ENCODE measurements around the gene RTL1. TPM values are rescaled to one million over a fixed set of nuclear protein-coding genes. Genes with fewer than 3 reads are reported as not detected.

RTL1 gene
- total and polyA plus RNA-seq, 2 donors (not counting 3 experiments of a cell fraction or from before 2014, with no cell fraction given), result not detected

- no peak overlapping the region for H2AFZ ChIP-seq (ENCODE audit: low read depth, low read length)
- dilution Hi-C loops (cut with MboI; ENCODE audit: extremely low pct_ligation_motif_present, low sequenced_read_pairs), result no loop called here
- no peaks in the 10 kb centered on the region for H3K9me1 ChIP-seq (replicated peaks; ENCODE audit: control insufficient read depth, extremely low read depth, insufficient read depth, low read length)
- intact Hi-C loops (cut with micrococcal nuclease), result no loop called here
- H3K4me3 ChIP-seq (replicated peaks in 1 of 3; ENCODE audit: insufficient read depth in 1 of 3, low read depth in 1 of 3, low read length in 3 of 3), result no peak overlapping the region
- ChIA-PET POLR2A (no interaction called here), CTCF (no interaction called here)
- H4K20me1 ChIP-seq (replicated peaks; ENCODE audit: control insufficient read depth, extremely low read depth, insufficient read depth, low read length), result no peaks in the 10 kb centered on the region
- H3K4me2 ChIP-seq (ENCODE audit: insufficient read depth, low read length), result no peak overlapping the region
- no peaks in the 10 kb centered on the region for H3K9me3 ChIP-seq (replicated peaks; ENCODE audit: control insufficient read depth, insufficient read depth, low read length)
- peaks cover 2 to 10% of the 10 kb centered on the region in 2 experiments for H3K36me3 ChIP-seq (ENCODE audit: control insufficient read depth in 2 of 2, extremely low read depth in 1 of 2, insufficient read depth in 2 of 2, low read length in 2 of 2)
- no peak for TF ChIP-seq JUN (IDR thresholded peaks at IDR 0.05; ENCODE audit: borderline replicate concordance, insufficient read depth, insufficient read length, low read depth)
- no peak for TF ChIP-seq EZH2 (IDR thresholded peaks at IDR 0.05; ENCODE audit: borderline replicate concordance, low read depth, low read length, severe bottlenecking)
- TF ChIP-seq MYC (IDR thresholded peaks at IDR 0.05; ENCODE audit: low read depth, low read length), result no peak
- no peak for TF ChIP-seq POLR2AphosphoS5 (IDR thresholded peaks at IDR 0.05; ENCODE audit: insufficient read depth, low read depth, low read length)
- TF ChIP-seq, protein P1, sequence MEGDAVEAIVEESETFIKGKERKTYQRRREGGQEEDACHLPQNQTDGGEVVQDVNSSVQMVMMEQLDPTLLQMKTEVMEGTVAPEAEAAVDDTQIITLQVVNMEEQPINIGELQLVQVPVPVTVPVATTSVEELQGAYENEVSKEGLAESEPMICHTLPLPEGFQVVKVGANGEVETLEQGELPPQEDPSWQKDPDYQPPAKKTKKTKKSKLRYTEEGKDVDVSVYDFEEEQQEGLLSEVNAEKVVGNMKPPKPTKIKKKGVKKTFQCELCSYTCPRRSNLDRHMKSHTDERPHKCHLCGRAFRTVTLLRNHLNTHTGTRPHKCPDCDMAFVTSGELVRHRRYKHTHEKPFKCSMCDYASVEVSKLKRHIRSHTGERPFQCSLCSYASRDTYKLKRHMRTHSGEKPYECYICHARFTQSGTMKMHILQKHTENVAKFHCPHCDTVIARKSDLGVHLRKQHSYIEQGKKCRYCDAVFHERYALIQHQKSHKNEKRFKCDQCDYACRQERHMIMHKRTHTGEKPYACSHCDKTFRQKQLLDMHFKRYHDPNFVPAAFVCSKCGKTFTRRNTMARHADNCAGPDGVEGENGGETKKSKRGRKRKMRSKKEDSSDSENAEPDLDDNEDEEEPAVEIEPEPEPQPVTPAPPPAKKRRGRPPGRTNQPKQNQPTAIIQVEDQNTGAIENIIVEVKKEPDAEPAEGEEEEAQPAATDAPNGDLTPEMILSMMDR (IDR thresholded peaks at IDR 0.05; ENCODE audit: extremely low read depth in 1 of 2, insufficient read depth in 1 of 2, low read depth in 1 of 2, low read length in 2 of 2), result no peak
- no peak for TF ChIP-seq MAX (IDR thresholded peaks at IDR 0.05; ENCODE audit: insufficient read depth, insufficient read length)
- no peak for TF ChIP-seq GATA2 (IDR thresholded peaks at IDR 0.05; ENCODE audit: insufficient read depth, insufficient read length, low read depth, low read length)
- no peaks in the 10 kb centered on the region for H3K27me3 ChIP-seq (ENCODE audit: control insufficient read depth in 2 of 2, insufficient read depth in 2 of 2, low read length in 2 of 2)
- no peaks in the 10 kb centered on the region for H3K79me2 ChIP-seq (ENCODE audit: control insufficient read depth, insufficient read depth, low read length)
- no peaks in the 10 kb centered on the region for H3K4me1 ChIP-seq (ENCODE audit: control insufficient read depth, extremely low read depth, insufficient read depth, low read length)
- no TSS peak for BruUV-seq (replicated peaks)
- DNase-seq (ENCODE audit: low read depth, low spot score) (no peak), FAIRE-seq (no peak)
- H3K9ac ChIP-seq (replicated peaks; ENCODE audit: extremely low read depth, insufficient read depth, low read length), result no peak overlapping the region
- H3K27ac ChIP-seq (ENCODE audit: insufficient read depth, low read depth, low read length), result no peak overlapping the region
Observed at GRCh38 chr14:100893228-100893601, 10.3 kb downstream of the RTL1 start.

Measured in endothelial cell of umbilical vein (primary cell).